Stimulated activated CD8-positive, alpha-beta memory T cell treated with anti-CD3 and anti-CD28 coated beads, Interleukin-2, amount 100 ng/mL, for 48 hours (primary cell): ENCODE data around the gene HOXC6.
"Not testable (repeated sequence)": the region's sequence is repeated elsewhere in the genome, so short reads cannot be mapped to it uniquely, and the experiment has no call there.

Experiments
- DNase-seq, 2 donors: peaks; one replicate each; pipeline ENCODE4 v3.0.0-alpha.2; 2020; ENCODE audit warnings: low read depth in 2 of 2

Gene HOXC6

GRCh38 chr12:54041097-54041690, 13.0 kb downstream of the HOXC6 start:
- no peak for DNase-seq

- DNase-seq, result not testable (repeated sequence)
Measured at GRCh38 chr12:54042033-54042432, 13.8 kb downstream of the HOXC6 start.

GRCh38 chr12:54042970-54043853, 15.0 kb downstream of the HOXC6 start:
- DNase-seq, result no peak

- no peak for DNase-seq
Measured at GRCh38 chr12:54044425-54045103, 16.3 kb downstream of the HOXC6 start.

- no peak for DNase-seq
Measured at GRCh38 chr12:54045401-54045800, 17.2 kb downstream of the HOXC6 start.

- DNase-seq, result no peak
Measured at GRCh38 chr12:54045868-54046521, 17.8 kb downstream of the HOXC6 start.

- no peak for DNase-seq
Measured at GRCh38 chr12:54046809-54047159, 18.5 kb downstream of the HOXC6 start.

GRCh38 chr12:54047160-54047963, 19.1 kb downstream of the HOXC6 start:
- DNase-seq, result no peak

GRCh38 chr12:54047964-54048303, 19.7 kb downstream of the HOXC6 start:
- DNase-seq, result no peak

GRCh38 chr12:54048406-54049093, 20.3 kb downstream of the HOXC6 start:
- DNase-seq, result no peak

GRCh38 chr12:54049108-54049507, 20.9 kb downstream of the HOXC6 start:
- no peak for DNase-seq

GRCh38 chr12:54050482-54050810, 22.2 kb downstream of the HOXC6 start:
- no peak for DNase-seq

- DNase-seq, result no peak
Measured at GRCh38 chr12:54051026-54051842, 23.0 kb downstream of the HOXC6 start.

- no peak for DNase-seq
Measured at GRCh38 chr12:54051874-54052437, 23.7 kb downstream of the HOXC6 start.

GRCh38 chr12:54052438-54053002, 24.3 kb downstream of the HOXC6 start:
- DNase-seq, result no peak

GRCh38 chr12:54053003-54053750, 24.9 kb downstream of the HOXC6 start:
- DNase-seq, result no peak

- no peak for DNase-seq
Measured at GRCh38 chr12:54053751-54054741, 25.8 kb downstream of the HOXC6 start, which contains the start of gene HOXC4. Gene HOXC4, plus strand, starts transcription at chr12:54053835. Its CDS starts 88 bp downstream, at chr12:54053923.
